Breast epithelium (tissue), 4 donors: ENCODE results near the gene PSMF1. TPM values are rescaled to one million over a fixed set of nuclear protein-coding genes. Genes with fewer than 3 reads are reported as not detected.

Experiments
- DNase-seq, 2 donors: peaks; one replicate each; pipeline ENCODE4 v3.0.0-alpha.2; 2019; ENCODE audit warnings: low spot score in 2 of 2
- H3K27ac ChIP-seq, 2 donors: fragments of 200-600 bp; sonication (generic) in 1 of 2; one replicate each; pipeline ENCODE4 v1.5.1; 2016 to 2019; ENCODE audit warnings: mild to moderate bottlenecking in 1 of 2
- H3K27me3 ChIP-seq, 2 donors: fragments of 200-600 bp; sonication (generic) in 1 of 2; one replicate each; pipeline versions ENCODE4 v1.5.1 to v1.6.0; 2017 to 2019; ENCODE audit warnings: control low read depth in 1 of 2, mild to moderate bottlenecking in 1 of 2
- H3K36me3 ChIP-seq: fragments of 200-600 bp; one replicate; pipeline ENCODE4 v1.5.1; 2019
- H3K4me1 ChIP-seq, 2 donors: fragments of 200-600 bp; sonication (generic); one replicate each; pipeline ENCODE4 v1.5.1; 2016 to 2019; ENCODE audit warnings: control low read depth in 1 of 2
- H3K4me3 ChIP-seq, 3 donors: fragments of 200-600 bp; sonication (generic); 1 replicate in 2 of 3; 2 replicates in 1 of 3; pipeline ENCODE4 v1.5.1; 2016 to 2019; ENCODE audit warnings: mild to moderate bottlenecking in 3 of 3, moderate library complexity in 2 of 3
- H3K9me3 ChIP-seq, 2 donors: fragments of 200-600 bp; sonication (generic) in 1 of 2; one replicate each; pipeline ENCODE4 v1.5.1; 2016 to 2019; ENCODE audit warnings: control low read depth in 1 of 2
- CTCF ChIP-seq, 3 donors: fragments of 450-650 bp; IDR thresholded peaks; one replicate each; pipeline ENCODE4 v1.5.1; 2016 to 2017; ENCODE audit warnings: antibody characterized with exemption in 3 of 3, mild to moderate bottlenecking in 3 of 3, moderate library complexity in 3 of 3
- POLR2A ChIP-seq: fragments of 450-650 bp; IDR thresholded peaks from one replicate; pipeline ENCODE4 v1.6.1; 2016; ENCODE audit warnings: antibody characterized with exemption, mild to moderate bottlenecking, moderate library complexity
- POLR2AphosphoS5 ChIP-seq, 3 donors: sonication (generic); formaldehyde crosslinking; IDR thresholded peaks; one replicate each; pipeline ENCODE4 v1.6.1; 2017; ENCODE audit warnings: antibody characterized with exemption in 3 of 3
- intact Hi-C: fragments of 100-400 bp; cut with DNase I; formaldehyde crosslinking; loops from one replicate; pipeline ENCODE4 v1.15.1; 2023; ENCODE audit warnings: low total_unique reads
- total RNA-seq, 3 donors: library from RNA; depleted of rRNA; stranded (reverse); fragments of >200 nt; gene quantifications; one replicate each; pipeline ENCODE4 v1.1.0, GENCODE V29; 2016

Gene PSMF1
- total RNA-seq, 3 donors from 2014 or later, result 71.7 to 98.4 (median 75.1) TPM

- H3K36me3 ChIP-seq, result no peaks in the 10 kb centered on the region
- TF ChIP-seq POLR2A (no peak), CTCF (IDR thresholded peaks at IDR 0.05) (no peak), POLR2AphosphoS5 (IDR thresholded peaks at IDR 0.05) (no peak)
- no peak overlapping the region for H3K27ac ChIP-seq
- H3K4me1 ChIP-seq, result no peaks in the 10 kb centered on the region
- peaks cover 0 to 13% of the 10 kb centered on the region in 2 donors for H3K9me3 ChIP-seq
- H3K4me3 ChIP-seq, result no peak overlapping the region
- intact Hi-C loops, result no loop called here
- H3K27me3 ChIP-seq, result no peaks in the 10 kb centered on the region
- DNase-seq, result no peak
These were observed 23.7 kb upstream of the PSMF1 start for GRCh38 chr20:1094751-1095150.

- H3K4me1 ChIP-seq, result no peaks in the 10 kb centered on the region
- H3K36me3 ChIP-seq, result no peaks in the 10 kb centered on the region
- H3K4me3 ChIP-seq, result no peak overlapping the region
- TF ChIP-seq POLR2AphosphoS5 (IDR thresholded peaks at IDR 0.05) (no peak), CTCF (IDR thresholded peaks at IDR 0.05) (no peak), POLR2A (no peak)
- DNase-seq, result no peak
- peaks cover 0 to 25% of the 10 kb centered on the region in 2 donors for H3K9me3 ChIP-seq
- no peak overlapping the region for H3K27ac ChIP-seq
- intact Hi-C loops, result no loop called here
- no peaks in the 10 kb centered on the region for H3K27me3 ChIP-seq
These were observed 16.9 kb upstream of the PSMF1 start for GRCh38 chr20:1101533-1101932.

GRCh38 chr20:1102016-1102415, 16.4 kb upstream of the PSMF1 start:
- no peaks in the 10 kb centered on the region for H3K36me3 ChIP-seq
- no peaks in the 10 kb centered on the region for H3K27me3 ChIP-seq
- DNase-seq, result no peak
- H3K27ac ChIP-seq, result no peak overlapping the region
- intact Hi-C loops, result no loop called here
- H3K4me3 ChIP-seq, result no peak overlapping the region
- peaks cover 0 to 25% of the 10 kb centered on the region in 2 donors for H3K9me3 ChIP-seq
- TF ChIP-seq POLR2AphosphoS5 (IDR thresholded peaks at IDR 0.05) (no peak), CTCF (IDR thresholded peaks at IDR 0.05) (no peak), POLR2A (no peak)
- H3K4me1 ChIP-seq, result no peaks in the 10 kb centered on the region

- TF ChIP-seq POLR2AphosphoS5 (IDR thresholded peaks at IDR 0.05) (no peak), CTCF (IDR thresholded peaks at IDR 0.05) (no peak), POLR2A (no peak)
- Histone ChIP-seq H3K27me3 (no peaks in the 10 kb centered on the region), H3K36me3 (no peaks in the 10 kb centered on the region), H3K4me3 (no peak overlapping the region), H3K27ac (no peak overlapping the region), H3K4me1 (no peaks in the 10 kb centered on the region), H3K9me3 (peaks cover 0 to 16% of the 10 kb centered on the region in 2 donors)
- DNase-seq, result no peak
- intact Hi-C loops, result no loop called here
These were observed 14.7 kb upstream of the PSMF1 start for GRCh38 chr20:1103751-1104150.

GRCh38 chr20:1105599-1106194, 12.7 kb upstream of the PSMF1 start:
- intact Hi-C loops, result no loop called here

More at GRCh38 chr20:1105599-1106194, 12.7 kb upstream of the PSMF1 start:
- TF ChIP-seq CTCF (IDR thresholded peaks at IDR 0.05) (no peak), POLR2AphosphoS5 (IDR thresholded peaks at IDR 0.05) (no peak), POLR2A (no peak)
- no peaks in the 10 kb centered on the region for H3K4me1 ChIP-seq
- no peak overlapping the region for H3K4me3 ChIP-seq
- H3K27ac ChIP-seq, result no peak overlapping the region
- H3K27me3 ChIP-seq, result no peaks in the 10 kb centered on the region
- no peaks in the 10 kb centered on the region for H3K36me3 ChIP-seq
- peaks cover 0 to 16% of the 10 kb centered on the region in 2 donors for H3K9me3 ChIP-seq
- no peak for DNase-seq
